Measurements from ENCODE around the gene FLOT2. TPM values are rescaled to one million over a fixed set of nuclear protein-coding genes. Genes with fewer than 3 reads are reported as not detected.

Gene FLOT2
- total and polyA plus RNA-seq, 2 donors (not counting 1 experiment from before 2014, with no cell fraction given): 196 to 270 TPM

DNA sequence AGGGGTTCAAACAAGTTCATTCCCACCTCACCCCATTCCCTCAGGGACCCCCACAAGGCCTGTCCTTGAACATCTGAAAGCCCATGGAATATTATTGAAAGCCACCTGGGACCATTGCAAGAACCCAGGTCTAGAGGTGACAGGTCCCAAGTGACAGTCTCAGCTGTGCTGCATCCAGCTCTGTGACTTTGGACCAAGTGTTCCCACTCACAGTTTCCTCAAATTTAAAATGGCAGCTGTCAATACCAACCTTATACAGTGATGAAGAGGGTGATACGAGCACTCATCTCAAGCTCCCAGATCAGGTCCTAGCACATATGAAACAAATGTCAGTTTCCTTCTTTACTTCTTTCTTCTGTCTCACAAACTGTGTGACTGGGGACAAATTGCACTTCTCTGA, 33.6 kb downstream of the FLOT2 start:
- POLR2A ChIA-PET: interaction anchor here (0.6 kb wide), 1 partner anchor 1900 kb away, joined by 6 read pairs; no protein-coding TSS in a partner anchor
- H3K9ac ChIP-seq (ENCODE audit: low read length): no peak overlapping the region

DNA sequence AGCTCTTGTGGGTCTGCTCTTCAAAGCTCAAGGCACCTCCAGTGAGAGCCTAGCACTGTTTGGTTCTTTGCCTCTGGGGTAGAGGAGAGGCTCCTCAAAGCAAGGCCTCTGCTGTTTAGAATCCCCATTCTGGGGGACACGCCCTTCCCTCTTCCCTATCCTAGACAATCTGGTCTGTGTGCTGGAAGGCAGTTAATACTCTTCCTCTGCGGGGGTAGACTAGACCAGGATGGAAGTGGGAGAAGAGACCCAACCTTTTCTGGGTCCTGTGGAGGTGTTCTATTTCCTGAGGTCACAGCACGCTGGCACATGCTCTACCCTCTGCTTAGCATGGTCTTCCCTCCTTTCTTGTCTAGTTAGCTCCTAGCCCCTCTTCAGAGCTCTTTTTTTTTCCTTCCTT, 35.0 kb downstream of the FLOT2 start:
- no peak overlapping the region for H2AFZ ChIP-seq (ENCODE audit: insufficient read depth, low read depth, low read length, poor library complexity, severe bottlenecking)
- peaks cover 0 to 17% of the 10 kb centered on the region in 2 donors for H3K4me1 ChIP-seq (ENCODE audit: control insufficient read depth in 2 of 2, insufficient read depth in 2 of 2, low read length in 2 of 2)
- ChIA-PET POLR2A (no interaction called here), CTCF (interaction anchor here (1.2 to 1.4 kb wide), 2 partner anchors 13 to 35 kb away, joined by 3 to 5 read pairs; partner anchors contain the start of gene FLOT2)
- H3K9ac ChIP-seq (ENCODE audit: low read length): no peak overlapping the region
- Mint-ChIP-seq H3K27me3 (no peaks in the 10 kb centered on the region), H3K4me3 (no peak overlapping the region), H3K9me3 (ENCODE audit: insufficient read depth) (no peaks in the 10 kb centered on the region), H3K4me1 (peaks cover 15% of the 10 kb centered on the region), H3K27ac (no peak overlapping the region)
- intact Hi-C loops (cut with micrococcal nuclease): no loop called here
- ATAC-seq (ENCODE audit: low read depth) (no peak), DNase-seq (no peak)
- H3K9me3 ChIP-seq (ENCODE audit: control extremely low read depth in 1 of 3, control insufficient read depth in 2 of 3, insufficient read depth in 1 of 3, low read length in 2 of 3): no peaks in the 10 kb centered on the region
- no peaks in the 10 kb centered on the region for H3K27me3 ChIP-seq (replicated peaks in 1 of 4; ENCODE audit: control extremely low read depth in 1 of 4, control insufficient read depth in 3 of 4, insufficient read depth in 4 of 4, low read length in 3 of 4)
- no peaks in the 10 kb centered on the region for H3K79me2 ChIP-seq (ENCODE audit: control insufficient read depth, insufficient read depth, low read length)
- TF ChIP-seq, protein P1, sequence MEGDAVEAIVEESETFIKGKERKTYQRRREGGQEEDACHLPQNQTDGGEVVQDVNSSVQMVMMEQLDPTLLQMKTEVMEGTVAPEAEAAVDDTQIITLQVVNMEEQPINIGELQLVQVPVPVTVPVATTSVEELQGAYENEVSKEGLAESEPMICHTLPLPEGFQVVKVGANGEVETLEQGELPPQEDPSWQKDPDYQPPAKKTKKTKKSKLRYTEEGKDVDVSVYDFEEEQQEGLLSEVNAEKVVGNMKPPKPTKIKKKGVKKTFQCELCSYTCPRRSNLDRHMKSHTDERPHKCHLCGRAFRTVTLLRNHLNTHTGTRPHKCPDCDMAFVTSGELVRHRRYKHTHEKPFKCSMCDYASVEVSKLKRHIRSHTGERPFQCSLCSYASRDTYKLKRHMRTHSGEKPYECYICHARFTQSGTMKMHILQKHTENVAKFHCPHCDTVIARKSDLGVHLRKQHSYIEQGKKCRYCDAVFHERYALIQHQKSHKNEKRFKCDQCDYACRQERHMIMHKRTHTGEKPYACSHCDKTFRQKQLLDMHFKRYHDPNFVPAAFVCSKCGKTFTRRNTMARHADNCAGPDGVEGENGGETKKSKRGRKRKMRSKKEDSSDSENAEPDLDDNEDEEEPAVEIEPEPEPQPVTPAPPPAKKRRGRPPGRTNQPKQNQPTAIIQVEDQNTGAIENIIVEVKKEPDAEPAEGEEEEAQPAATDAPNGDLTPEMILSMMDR (IDR thresholded peaks at IDR 0.05): no peak
- TF ChIP-seq EZH2 (IDR thresholded peaks at IDR 0.05; ENCODE audit: borderline replicate concordance, insufficient read depth, low read depth, low read length, poor library complexity, severe bottlenecking): no peak
- H3K27ac ChIP-seq (ENCODE audit: low read length in 2 of 2): no peak overlapping the region
- no CpG with 5 or more reads among the region's 3 CpGs for WGBS (ENCODE audit: insufficient coverage)
- peaks cover 0 to 34% of the 10 kb centered on the region in 2 experiments for H3K36me3 ChIP-seq (replicated peaks in 1 of 2; ENCODE audit: control extremely low read depth in 1 of 2, control insufficient read depth in 1 of 2, extremely low read depth in 1 of 2, insufficient read depth in 2 of 2, low read length in 1 of 2)
- no peak overlapping the region for H3K4me2 ChIP-seq (replicated peaks; ENCODE audit: low read depth, low read length, poor library complexity, severe bottlenecking)
- no peak overlapping the region for H3K4me3 ChIP-seq (ENCODE audit: control extremely low read depth in 1 of 5, extremely low read depth in 1 of 5, insufficient read depth in 1 of 5, low read depth in 2 of 5, low read length in 4 of 5)
- H4K20me1 ChIP-seq (ENCODE audit: control insufficient read depth, insufficient read depth, low read length, poor library complexity, severe bottlenecking): no peaks in the 10 kb centered on the region

More for the DNA sequence above, 33.6 kb downstream of the FLOT2 start:
- Mint-ChIP-seq H3K27me3 (no peaks in the 10 kb centered on the region), H3K4me1 (peaks cover 17% of the 10 kb centered on the region), H3K4me3 (no peak overlapping the region), H3K27ac (no peak overlapping the region), H3K9me3 (ENCODE audit: insufficient read depth) (no peaks in the 10 kb centered on the region)
- H3K4me3 ChIP-seq (ENCODE audit: control extremely low read depth in 1 of 5, extremely low read depth in 1 of 5, insufficient read depth in 1 of 5, low read depth in 2 of 5, low read length in 4 of 5): no peak overlapping the region
- no peak for ATAC-seq (ENCODE audit: low read depth)
- CTCF ChIA-PET: interaction anchor here (1.0 to 2.2 kb wide), 3 partner anchors 29 to 137 kb away, joined by 3 to 12 read pairs (median 6); partner anchors contain the start of gene FLOT2
- H2AFZ ChIP-seq (ENCODE audit: insufficient read depth, low read depth, low read length, poor library complexity, severe bottlenecking): no peak overlapping the region
- TF ChIP-seq EZH2 (IDR thresholded peaks at IDR 0.05; ENCODE audit: borderline replicate concordance, insufficient read depth, low read depth, low read length, poor library complexity, severe bottlenecking): no peak
- H3K4me1 ChIP-seq (ENCODE audit: control insufficient read depth in 2 of 2, insufficient read depth in 2 of 2, low read length in 2 of 2): peaks cover 0 to 17% of the 10 kb centered on the region in 2 donors
- DNase-seq: no peak
- peaks cover 0 to 21% of the 10 kb centered on the region in 2 experiments for H3K36me3 ChIP-seq (replicated peaks in 1 of 2; ENCODE audit: control extremely low read depth in 1 of 2, control insufficient read depth in 1 of 2, extremely low read depth in 1 of 2, insufficient read depth in 2 of 2, low read length in 1 of 2)
- intact Hi-C loops (cut with micrococcal nuclease): no loop called here
- no peak overlapping the region for H3K4me2 ChIP-seq (replicated peaks; ENCODE audit: low read depth, low read length, poor library complexity, severe bottlenecking)
- H3K27ac ChIP-seq (ENCODE audit: low read length in 2 of 2): no peak overlapping the region
- H4K20me1 ChIP-seq (ENCODE audit: control insufficient read depth, insufficient read depth, low read length, poor library complexity, severe bottlenecking): no peaks in the 10 kb centered on the region
- no peaks in the 10 kb centered on the region for H3K79me2 ChIP-seq (ENCODE audit: control insufficient read depth, insufficient read depth, low read length)
- no peaks in the 10 kb centered on the region for H3K9me3 ChIP-seq (ENCODE audit: control extremely low read depth in 1 of 3, control insufficient read depth in 2 of 3, insufficient read depth in 1 of 3, low read length in 2 of 3)
- H3K27me3 ChIP-seq (replicated peaks in 1 of 4; ENCODE audit: control extremely low read depth in 1 of 4, control insufficient read depth in 3 of 4, insufficient read depth in 4 of 4, low read length in 3 of 4): no peaks in the 10 kb centered on the region
- no CpG with 5 or more reads among the region's 1 CpG for WGBS (ENCODE audit: insufficient coverage)

Data from B cell (primary cell).